NOMO-1 treated with dmso at 0.1 percent for 144 hours (cell line): ENCODE measurements around the gene CDH12.
"Not testable (repeated sequence)": the region's sequence is repeated elsewhere in the genome, so short reads cannot be mapped to it uniquely, and the experiment has no call there.

Experiments used
- DNase-seq: peaks from one replicate; lab custom pipeline; 2025; ENCODE audit not compliant: unreplicated experiment; lab: John Stamatoyannopoulos, UW

The CDH12 gene

DNA sequence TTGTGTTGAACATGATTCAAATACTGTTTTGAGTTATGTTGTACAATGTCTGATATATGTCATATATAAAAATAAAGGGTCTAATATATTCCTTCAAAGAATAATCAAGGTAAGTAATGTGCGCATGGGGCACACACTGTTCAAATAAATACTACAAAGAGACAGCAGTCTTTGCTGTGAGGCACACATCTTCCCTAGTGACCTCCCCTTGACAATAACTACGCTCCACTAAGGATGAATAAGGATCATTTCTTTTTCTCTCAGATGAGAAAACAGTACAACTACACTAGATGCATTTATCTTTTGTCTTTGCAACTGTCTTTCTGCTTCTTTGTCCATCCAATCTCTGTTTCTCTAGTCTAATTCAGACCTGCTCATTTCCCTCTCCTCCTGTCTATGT lies 684.4 kb downstream of the CDH12 start:
- DNase-seq, result not testable (repeated sequence)

DNA sequence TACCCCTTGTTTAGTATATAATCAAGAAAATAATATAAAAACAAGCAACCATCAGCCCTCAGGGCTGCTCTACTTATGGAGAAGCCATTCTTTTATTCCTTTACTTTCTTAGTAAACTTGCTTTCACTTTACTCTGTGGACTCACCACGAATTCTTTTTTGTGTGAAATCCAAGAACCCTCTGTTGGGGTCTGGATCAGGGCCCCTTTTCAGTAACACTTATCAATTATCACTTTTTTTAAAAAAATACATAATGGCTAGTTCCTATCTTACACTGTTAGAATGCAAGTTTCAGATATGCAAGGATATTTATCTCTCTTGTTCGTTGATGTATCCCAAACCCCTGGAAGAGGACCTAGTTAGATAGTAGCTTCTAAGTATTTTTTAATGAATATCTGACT lies 687.2 kb downstream of the CDH12 start:
- DNase-seq, result not testable (repeated sequence)

DNA sequence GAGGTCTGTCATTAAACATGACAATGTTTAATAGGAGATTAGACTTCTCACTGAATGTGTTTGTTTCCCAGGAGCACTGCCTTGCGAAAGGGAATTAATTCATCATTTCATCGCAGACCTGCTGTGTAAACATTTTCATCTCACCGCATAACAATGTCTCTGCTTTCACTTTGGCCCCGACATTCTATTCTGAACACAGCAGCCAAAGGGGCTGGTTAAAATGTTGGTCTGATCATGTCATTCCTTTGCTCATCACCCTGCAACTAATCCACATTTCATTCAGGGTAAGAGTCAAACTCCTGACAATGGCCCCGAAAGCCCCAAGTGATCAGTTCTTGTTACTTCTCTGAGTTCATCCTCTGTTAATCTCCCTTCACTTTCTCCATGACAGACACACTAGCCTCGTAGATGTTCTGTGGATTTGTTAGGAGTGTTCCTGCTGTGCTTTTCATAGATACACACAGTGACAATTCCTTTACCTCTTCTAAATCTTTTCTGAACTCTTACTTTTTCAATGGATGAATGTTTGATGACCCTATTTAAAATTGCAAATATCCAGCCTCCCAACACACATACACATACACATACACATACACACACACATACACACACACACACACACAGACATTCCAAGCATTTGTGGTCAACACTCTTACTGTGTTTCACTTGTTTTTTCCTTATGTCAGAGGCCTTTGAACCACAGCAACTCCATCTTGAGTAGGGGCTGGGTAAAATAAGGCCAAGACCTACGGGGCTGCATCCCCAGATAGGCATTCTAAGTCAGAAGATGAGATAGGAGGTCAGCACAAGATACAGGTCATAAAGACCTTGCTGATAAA lies 688.0 kb downstream of the CDH12 start:
- DNase-seq, result not testable (repeated sequence)

DNA sequence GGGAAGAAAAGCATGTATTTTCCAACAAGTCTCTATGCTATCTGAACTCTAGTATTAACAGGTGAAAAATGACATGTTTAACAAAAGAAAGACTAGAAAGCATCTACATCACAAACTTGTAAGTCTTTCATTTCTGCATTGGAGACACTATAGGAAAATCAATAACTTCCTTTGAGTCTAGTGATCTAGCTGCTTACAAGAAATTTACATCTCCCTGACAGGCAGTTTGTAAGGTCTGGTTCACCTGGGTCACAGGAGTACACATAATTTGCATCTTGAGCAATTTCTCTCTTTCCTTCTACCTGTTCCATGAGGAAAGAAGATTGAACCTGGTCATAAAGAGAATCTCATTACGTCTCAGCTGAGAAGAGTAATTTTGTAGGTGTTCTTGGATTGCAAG lies 696.2 kb downstream of the CDH12 start:
- not testable (repeated sequence) for DNase-seq

DNA sequence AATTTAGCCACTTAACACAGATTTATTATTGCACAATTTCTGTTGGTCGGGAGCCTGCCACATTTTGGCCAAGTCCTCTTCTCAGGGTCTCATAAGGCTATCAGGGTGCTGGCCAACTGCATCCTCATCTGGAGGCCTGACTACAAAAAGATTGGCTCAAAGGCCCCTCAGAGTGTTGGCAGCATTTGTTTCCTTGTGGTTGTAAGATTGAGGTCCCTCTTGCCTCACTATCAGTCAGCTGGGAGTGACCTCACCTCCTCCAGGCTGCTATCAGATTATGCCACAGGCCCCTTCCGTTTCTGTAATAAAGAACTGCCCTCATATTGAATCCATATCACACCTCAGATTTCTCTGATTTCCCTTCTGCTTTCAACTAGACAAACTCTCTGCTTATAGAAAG lies 698.4 kb downstream of the CDH12 start:
- DNase-seq, result not testable (repeated sequence)

DNA sequence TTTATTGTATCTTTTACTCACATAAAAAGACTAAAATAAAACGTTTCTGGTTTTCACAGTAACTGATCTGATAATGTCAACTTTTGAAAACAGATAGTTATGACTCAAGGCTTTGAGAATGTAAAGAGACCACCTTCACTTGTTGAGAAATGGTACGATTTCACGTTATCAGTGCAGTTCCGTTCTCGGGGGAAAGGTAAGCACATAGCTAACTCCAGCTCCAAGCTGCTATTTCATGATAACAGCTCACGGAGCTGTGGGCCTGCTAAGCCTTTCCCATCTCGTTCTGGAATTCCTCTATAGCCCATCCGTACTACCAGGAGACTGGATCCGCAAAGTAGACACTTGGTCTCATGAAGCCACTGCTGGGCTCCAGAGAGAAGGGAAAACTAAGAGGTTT lies 701.3 kb downstream of the CDH12 start:
- not testable (repeated sequence) for DNase-seq

DNA sequence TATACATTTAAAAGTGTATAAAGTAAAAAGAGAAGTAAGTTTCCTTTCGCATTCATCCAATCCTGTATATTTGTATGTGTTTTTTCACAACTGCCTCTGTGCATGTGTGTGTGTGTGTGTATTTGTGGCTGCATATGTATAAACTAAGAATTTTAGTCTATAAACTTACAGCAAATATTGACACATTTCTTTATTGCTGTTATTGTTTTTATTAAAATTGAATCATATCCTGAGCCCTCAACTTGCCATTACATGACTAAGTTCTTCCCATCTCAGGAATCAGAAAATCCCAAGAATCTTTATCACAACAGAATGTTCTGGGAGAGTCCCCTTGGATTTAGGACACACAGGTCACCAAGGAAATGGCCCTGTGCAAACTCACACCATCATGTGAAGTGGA lies 712.7 kb downstream of the CDH12 start:
- DNase-seq, result not testable (repeated sequence)

DNA sequence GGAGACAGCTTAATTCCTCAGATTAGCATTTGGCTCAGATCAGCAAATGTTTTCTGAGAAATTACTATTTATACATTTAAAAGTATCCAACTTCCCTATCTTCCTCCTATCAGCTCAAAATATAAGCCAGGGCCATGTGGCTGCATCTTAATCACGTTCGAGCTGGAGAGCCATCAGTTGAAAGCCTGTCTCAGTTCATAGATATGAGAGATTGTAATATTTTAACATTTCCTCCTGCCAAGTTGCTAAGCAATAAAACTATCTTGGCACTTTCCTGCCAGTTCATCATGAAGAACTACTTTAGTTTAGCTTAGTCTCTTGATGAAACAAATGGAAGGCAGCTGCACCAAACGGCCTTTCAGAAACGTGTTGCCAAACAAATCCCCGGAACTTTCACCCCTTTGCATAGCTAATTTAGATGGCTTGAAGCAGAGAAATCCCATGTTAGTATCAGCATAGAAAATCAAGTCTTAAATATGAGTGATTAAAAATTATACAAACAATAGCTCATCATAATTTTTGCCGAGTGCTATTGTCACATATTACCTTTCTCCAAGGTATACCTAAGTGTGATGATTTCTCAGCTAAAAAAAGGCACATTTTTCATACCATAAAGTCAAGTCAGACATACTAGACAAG lies 713.4 kb downstream of the CDH12 start:
- not testable (repeated sequence) for DNase-seq

DNA sequence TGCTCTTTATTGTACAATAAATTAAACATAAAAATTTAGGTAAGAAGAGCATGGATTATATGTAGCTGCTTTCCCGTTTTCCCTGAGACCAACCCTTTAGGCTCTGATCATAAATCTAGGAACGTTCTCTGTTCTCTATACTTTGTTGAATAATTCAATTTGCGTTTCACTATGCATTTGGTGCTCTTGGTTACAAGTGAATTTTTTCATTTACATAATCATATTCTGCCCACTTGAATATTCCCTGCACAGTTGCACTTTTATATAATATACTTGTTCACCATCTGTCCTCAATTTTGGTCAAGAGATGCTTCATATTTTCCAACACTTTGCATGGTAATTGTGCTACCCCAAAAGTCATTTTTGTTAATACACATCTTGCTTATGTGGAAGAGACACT lies 741.8 kb downstream of the CDH12 start:
- DNase-seq, result no peak

DNA sequence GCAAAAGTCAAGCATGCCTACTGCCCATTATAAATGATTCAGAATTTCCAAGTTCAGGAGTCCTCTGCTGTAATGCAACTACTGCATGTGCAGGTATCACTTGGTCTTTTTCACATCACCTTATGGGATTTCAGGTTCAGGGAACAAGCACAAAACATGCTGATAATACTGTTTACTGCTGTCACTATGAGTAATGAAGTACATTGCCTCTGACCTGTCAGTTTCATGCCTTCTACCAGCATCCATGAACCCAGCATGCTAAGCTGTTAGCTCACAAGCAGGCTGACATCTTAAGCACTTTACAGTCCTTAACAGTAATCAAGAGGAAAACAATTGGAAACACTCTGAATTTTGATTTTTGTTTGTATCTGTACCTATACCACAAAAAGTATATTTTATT lies 743.8 kb downstream of the CDH12 start:
- DNase-seq, result no peak

DNA sequence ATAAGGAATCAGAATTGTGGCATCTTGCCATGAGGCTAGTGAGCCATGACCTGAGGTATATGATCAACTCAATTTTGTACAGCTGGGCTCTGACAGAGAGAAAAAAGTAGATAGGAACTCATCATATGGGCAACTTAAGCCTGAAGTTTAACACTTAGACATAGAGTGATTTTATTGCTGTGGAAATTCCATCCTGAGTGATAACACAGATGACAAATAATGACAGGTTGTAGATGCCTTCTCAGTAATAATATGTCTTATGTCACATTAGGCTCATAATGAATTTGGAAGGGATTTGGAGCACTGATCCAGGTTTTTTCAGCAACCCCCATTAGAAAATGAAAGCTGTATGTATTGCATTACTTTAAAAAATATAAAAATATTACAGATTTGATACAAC lies 744.6 kb downstream of the CDH12 start:
- DNase-seq, result no peak

DNA sequence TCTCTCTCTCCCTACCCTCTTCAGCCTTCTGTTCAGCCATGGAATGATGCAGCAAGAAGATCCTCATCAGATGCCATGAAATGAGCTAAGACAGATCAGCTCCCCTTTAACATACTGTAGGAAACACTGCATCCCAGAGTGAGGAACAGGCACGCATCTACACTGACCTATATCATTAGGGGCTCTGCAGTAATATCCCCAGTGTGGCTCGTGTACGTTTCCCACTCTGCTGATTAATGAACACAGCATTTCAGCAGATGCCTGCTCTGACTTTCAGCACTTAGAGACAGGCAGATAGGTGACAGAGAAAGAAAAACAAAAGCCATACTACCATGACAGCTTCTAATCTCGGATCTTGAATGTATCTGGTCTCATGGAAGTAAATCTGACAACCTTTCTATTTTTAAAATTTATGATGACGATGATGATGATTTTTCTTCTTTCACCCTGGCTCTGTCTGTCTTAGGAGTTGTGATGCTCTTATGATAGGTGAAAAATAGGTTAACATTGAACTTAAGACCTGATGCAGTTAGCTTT lies 750.3 kb downstream of the CDH12 start:
- no peak for DNase-seq

DNA sequence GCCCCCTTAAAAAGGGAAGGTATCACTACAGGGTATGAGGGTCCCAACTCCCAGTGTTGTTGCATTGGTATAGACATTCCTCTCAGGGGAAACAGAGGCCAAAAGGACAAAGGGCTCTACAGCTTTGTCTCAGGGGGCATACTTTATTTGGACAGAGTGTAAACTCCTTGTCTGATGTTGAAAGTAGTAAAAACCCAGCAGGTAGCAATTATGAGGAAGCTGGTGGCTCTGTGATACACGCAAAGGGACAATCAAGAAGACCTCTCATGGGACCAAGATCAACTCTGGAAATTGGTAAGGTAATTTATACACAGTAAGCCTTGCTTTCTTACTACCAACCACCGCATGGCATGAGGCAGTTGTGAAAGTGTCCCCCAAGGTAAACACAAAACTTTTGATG lies 764.6 kb downstream of the CDH12 start:
- no peak for DNase-seq

DNA sequence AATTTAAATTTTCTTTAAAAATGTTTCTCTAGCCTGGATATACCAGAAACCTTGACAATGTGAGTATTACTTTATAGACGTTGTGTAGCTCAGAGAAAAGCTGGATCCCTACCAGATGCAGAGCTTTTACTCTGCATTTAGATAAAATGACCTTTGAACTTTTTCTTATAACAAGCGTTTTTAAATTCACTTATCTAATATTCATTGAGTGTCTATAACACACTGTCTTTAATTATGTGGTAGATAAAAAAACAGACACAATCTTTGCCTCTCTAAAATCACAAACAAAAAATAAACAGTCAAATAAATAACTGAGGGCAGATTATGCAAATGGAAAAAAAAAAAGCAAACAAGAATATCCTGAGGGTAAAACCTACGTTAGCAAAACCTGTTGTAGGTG lies 773.6 kb downstream of the CDH12 start:
- no peak for DNase-seq

DNA sequence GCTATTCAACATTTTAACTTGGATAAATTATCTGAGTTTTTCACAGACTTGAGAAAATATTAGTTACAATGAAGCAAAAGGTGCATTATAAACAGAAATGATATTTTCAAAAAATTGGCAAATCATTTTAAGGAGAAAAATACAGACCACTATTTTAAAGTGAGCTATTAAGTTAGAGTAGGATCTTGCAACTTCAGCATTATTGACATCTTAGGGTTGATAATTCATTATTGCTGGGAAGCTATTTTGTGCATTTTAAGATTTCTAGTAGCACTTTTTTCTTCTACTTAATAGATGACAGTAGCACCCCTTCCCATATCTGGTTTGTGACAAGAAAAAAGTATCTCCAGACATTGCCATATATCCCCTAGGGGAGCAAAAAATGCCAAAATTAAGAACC lies 774.1 kb downstream of the CDH12 start:
- DNase-seq, result no peak

DNA sequence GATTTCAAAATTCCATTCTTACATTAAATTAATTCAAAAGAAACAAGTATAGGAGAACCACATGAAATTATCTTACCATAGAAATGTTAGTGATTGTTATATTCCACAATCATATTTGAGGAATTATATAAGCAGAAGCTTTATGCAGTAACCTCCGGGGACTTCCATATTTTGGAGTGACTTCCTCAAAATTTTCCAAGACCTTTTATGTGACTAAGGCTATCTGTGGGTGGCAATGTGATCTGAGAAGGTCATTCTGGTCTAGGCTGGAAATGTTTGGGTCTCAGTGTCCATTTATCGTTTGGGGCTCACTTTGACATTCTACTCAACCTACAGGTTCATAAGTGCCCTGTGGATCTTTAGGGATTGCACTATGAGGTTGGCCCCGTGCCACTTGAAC lies 776.6 kb downstream of the CDH12 start:
- no peak for DNase-seq

DNA sequence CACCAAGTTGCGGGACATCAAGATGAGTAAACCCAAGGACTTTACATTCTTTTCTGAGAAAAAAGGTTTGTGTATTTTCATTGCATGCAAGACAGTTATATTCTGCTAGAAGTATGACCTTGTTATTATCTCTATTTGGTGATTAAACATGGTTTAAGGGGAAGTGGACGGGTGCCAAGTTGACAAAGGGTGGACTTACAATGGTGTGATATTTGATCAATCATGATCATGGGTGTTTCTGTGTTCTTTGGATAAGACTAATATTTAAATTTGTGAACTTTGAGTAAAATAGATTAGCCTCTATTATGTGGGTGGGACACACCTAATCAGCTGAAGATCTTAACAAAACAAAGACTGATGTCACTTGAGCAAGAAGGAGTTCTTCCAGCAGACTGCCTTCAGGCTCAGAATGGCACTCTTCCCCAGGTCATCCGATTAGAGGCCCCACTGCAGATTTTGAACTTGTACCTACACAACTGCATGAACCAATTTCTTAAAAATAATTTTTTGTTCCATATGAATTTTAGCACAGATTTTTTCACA lies 782.9 kb downstream of the CDH12 start:
- no peak for DNase-seq

DNA sequence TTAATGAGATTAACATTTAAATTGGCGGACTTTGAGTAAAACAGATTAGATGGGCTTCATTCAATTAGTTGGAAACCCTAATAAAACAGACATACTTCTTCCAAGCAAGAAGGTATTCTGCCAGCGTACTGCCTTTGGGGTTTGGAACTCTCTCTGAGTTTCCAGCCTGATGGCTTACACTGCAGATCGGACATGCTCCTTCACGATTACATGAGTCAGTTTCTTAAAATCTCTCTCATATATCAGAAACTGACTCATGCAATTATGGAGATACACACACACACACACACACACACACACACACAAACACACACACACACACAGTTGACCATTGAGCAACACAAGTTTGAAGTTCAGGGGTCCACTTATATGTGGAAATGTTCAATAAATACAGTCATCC lies 789.4 kb downstream of the CDH12 start:
- no peak for DNase-seq

DNA sequence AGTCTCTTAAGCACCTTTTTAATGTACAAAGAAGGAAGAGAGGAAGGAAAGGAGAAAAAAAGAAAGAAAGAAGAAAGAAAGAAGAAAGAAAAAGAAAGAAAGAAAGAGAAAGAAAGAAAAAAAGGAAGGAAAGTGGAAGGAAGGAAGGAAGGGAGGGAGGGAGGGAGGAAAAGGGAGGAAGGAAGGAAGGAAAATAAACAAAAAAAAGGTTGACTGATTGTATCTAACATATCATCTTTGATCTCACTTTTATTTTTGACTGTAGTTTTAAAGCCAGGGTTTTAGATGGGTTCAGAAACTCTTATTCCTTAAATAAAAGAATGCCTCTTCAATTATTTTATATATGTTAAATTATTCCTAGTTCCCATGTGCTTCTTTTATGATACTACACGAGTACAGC lies 794.5 kb downstream of the CDH12 start:
- DNase-seq, result no peak

DNA sequence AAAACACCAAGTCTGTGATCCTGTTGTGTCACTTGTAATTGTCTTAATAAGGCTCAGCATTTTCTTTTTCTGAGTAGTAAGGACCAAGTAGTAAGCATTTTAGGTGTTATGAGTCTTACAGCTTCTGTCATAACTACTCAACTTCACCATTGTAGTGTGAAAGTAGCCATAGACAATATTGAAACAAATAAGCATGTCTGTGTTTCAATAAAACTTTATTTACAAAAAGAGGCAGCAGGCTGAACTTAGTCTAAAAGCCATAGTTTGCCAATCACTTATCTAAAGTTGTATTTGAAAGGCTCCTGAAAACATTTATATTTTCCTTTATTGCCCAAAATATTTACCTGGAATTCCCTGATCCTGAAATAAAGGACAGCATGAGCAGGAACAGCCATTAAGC lies 796.1 kb downstream of the CDH12 start:
- DNase-seq, result no peak

DNA sequence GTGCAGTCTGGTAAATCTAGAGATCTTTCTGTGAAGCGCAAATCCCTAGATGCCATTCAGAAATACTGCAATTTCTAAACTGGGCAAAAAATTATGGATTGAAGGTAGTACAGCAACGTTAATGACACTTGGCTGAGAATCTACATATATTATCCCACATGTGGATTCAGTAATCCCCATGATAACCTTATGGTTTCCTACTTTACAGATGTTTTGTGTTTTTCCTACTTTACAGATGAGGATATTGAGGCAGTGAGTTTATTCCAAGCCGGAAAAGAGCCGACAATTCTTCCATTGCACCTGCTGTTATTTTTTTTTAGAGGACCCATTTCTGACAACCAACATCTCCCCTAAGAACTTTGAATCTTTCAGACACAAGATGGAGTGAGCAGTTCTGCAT lies 796.5 kb downstream of the CDH12 start:
- no peak for DNase-seq

DNA sequence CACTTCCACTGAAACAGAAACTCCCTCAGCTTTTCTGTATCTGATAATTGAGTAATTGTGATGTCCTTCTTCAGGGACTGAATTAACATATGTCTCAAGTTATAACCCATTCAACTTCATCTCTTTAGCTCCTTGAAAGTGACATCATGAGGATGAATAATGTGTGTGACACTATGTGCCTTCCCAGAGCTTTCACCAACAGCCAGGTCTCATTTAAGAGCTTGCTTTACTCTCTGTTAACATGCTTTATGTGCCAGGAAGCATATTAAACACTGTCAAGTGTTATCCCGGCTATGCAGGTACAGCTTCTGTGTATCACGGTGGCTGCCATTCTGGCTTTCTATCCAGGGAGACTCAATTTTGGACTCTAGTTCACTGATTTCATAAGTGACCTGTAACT lies 799.9 kb downstream of the CDH12 start:
- DNase-seq, result no peak
